NT2/D1 (cell line): ENCODE results near the gene CYGB.

Experiments used
- SUZ12 ChIP-seq: IDR thresholded peaks from 2 replicates; pipeline ENCODE4 v1.6.1; 2011; ENCODE audit not compliant: insufficient read length, insufficient read depth; ENCODE audit errors: extremely low read depth
- YY1 ChIP-seq: IDR thresholded peaks from 2 replicates; pipeline ENCODE4 v1.6.1; 2011; ENCODE audit not compliant: insufficient read length, insufficient read depth
- ZNF274 ChIP-seq: IDR thresholded peaks from 2 replicates; pipeline ENCODE4 v1.6.1; 2011; ENCODE audit warnings: mild to moderate bottlenecking, low read depth, low read length

- TF ChIP-seq SUZ12, result no peak
- TF ChIP-seq ZNF274, result no peak
- TF ChIP-seq YY1, result no peak
These were observed 35.6 kb upstream of the CYGB start for GRCh38 chr17:76573096-76573495.
